Smooth muscle cell (in vitro differentiated cells): ENCODE results near the gene ARID1B. TPM values are rescaled to one million over a fixed set of nuclear protein-coding genes. Genes with fewer than 3 reads are reported as not detected.

ENCODE experiments used
- DNase-seq: peaks from one replicate; lab custom pipeline; 2025; ENCODE audit not compliant: unreplicated experiment; lab: John Stamatoyannopoulos, UW
- H2AFZ ChIP-seq: fragments of 200-600 bp; sonication (generic); 2 replicates; pipeline ENCODE4 v1.6.0; 2016; ENCODE audit warnings: antibody characterized with exemption, low read depth, mild to moderate bottlenecking
- H3F3A ChIP-seq: fragments of 200-600 bp; sonication (generic); 2 replicates; pipeline ENCODE4 v1.6.0; 2017; ENCODE audit warnings: antibody characterized with exemption, low read depth
- H3K27ac ChIP-seq: fragments of 200-600 bp; sonication (generic); 2 replicates; pipeline ENCODE4 v1.5.1; 2016; ENCODE audit warnings: low read depth, mild to moderate bottlenecking
- H3K27me3 ChIP-seq: fragments of 200-600 bp; sonication (generic); 2 replicates; pipeline ENCODE4 v1.6.1; 2016; ENCODE audit warnings: low read depth, mild to moderate bottlenecking
- H3K36me3 ChIP-seq: fragments of 200-600 bp; sonication (generic); 2 replicates; pipeline ENCODE4 v1.5.1; 2016; ENCODE audit warnings: low read depth
- H3K4me1 ChIP-seq: fragments of 200-600 bp; sonication (generic); 2 replicates; pipeline ENCODE4 v1.5.1; 2016; ENCODE audit warnings: low read depth
- H3K4me2 ChIP-seq: fragments of 200-600 bp; sonication (generic); 2 replicates; pipeline ENCODE4 v1.6.0; 2016; ENCODE audit warnings: mild to moderate bottlenecking
- H3K4me3 ChIP-seq: fragments of 200-600 bp; sonication (generic); 2 replicates; pipeline ENCODE4 v1.5.1; 2016; ENCODE audit warnings: mild to moderate bottlenecking
- H3K79me2 ChIP-seq: fragments of 200-600 bp; sonication (generic); 2 replicates; pipeline ENCODE4 v1.6.0; 2016; ENCODE audit warnings: low read depth, mild to moderate bottlenecking
- H3K9ac ChIP-seq: fragments of 200-600 bp; sonication (generic); 2 replicates; pipeline ENCODE4 v1.6.0; 2016; ENCODE audit warnings: low read depth
- H3K9me3 ChIP-seq: fragments of 200-600 bp; sonication (generic); replicated peaks from 2 replicates; pipeline ENCODE4 v1.5.1; 2016; ENCODE audit warnings: low read depth
- H4K20me1 ChIP-seq: fragments of 200-600 bp; sonication (generic); 2 replicates; pipeline ENCODE4 v1.6.0; 2016; ENCODE audit warnings: low read depth
- CTCF ChIP-seq: fragments of 200-600 bp; sonication (generic); IDR thresholded peaks from 2 replicates; pipeline ENCODE4 v1.5.1; 2017; ENCODE audit warnings: borderline replicate concordance, mild to moderate bottlenecking, antibody characterized with exemption; ENCODE audit not compliant: insufficient read depth, poor library complexity, severe bottlenecking
- WGBS: methylation state at CpG from one replicate; pipeline ENCODE4 v1.1.7; 2016; ENCODE audit warnings: low lambda C conversion rate; 5-methylcytosine and 5-hydroxymethylcytosine counted together
- polyA plus RNA-seq: library from polyadenylated mRNA; unstranded; fragments of >200 nt; fragmentation: Nextera tagmentation; extraction: Ambion mirVana; gene quantifications from 2 replicates; pipeline ENCODE4 v1.2.1, GENCODE V29; 2016
- total RNA-seq: library from RNA; depleted of rRNA; stranded (reverse); fragments of >200 nt; gene quantifications from 2 replicates; pipeline ENCODE4 v1.2.3, GENCODE V29; 2014

Gene ARID1B
- total and polyA plus RNA-seq, 2 experiments from 2014 or later: 30.1 to 65.4 TPM

DNA sequence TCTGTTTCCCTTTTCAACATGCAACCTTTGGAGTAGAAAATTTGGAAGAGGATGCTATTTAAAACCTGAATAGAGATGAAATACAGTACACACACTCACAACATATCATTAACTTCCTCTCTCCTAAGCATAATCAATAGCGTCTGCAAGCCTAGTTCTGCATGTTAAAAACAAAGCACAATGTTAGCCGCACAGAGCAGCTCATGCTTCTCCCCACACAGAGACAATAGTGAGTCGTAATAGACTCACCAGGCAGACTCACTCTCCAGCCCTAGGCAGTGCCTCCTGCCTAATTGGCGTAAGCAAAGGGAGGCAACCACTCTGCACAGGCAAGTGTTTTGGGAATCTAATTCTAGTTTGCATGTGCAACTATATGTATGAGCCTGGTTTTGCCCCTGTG lies 45.8 kb upstream of the ARID1B start:
- Histone ChIP-seq H3K27ac (no peak overlapping the region), H3K4me1 (peaks cover 3% of the 10 kb centered on the region), H3K79me2 (no peaks in the 10 kb centered on the region), H3K36me3 (no peaks in the 10 kb centered on the region), H4K20me1 (no peaks in the 10 kb centered on the region), H3K9me3 (no peaks in the 10 kb centered on the region), H2AFZ (no peak overlapping the region), H3F3A (no peaks in the 10 kb centered on the region), H3K9ac (no peak overlapping the region), H3K27me3 (no peaks in the 10 kb centered on the region), H3K4me2 (no peak overlapping the region), H3K4me3 (no peak overlapping the region)
- DNase-seq: no peak
- TF ChIP-seq CTCF: no peak
- WGBS: 64% methylated on average over 4 of the region's 4 CpGs

DNA sequence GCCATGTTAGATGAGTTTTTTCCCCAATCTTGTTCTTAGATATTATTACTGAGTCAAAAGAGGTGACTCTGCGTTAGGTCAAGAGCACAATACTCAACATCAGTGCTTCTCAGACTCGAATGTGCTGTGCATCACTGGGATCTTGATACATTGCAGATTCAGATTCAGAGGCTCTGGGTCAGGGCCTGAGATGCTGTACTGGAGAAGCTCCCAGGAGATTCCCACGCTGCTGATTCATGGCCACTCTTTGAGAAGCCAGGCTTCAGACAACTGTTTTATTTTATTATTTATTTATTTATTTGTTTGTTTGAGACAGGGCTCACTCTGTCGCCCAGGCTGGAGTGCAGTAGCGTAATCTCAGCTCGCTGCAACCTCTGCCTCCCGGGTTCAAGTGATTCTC lies 41.4 kb upstream of the ARID1B start:
- H3K4me3 ChIP-seq: no peak overlapping the region
- no peaks in the 10 kb centered on the region for H3K79me2 ChIP-seq
- H3K36me3 ChIP-seq: no peaks in the 10 kb centered on the region
- WGBS: 94% methylated on average over 7 of the region's 7 CpGs
- H3K9ac ChIP-seq: no peak overlapping the region
- no peak overlapping the region for H2AFZ ChIP-seq
- H3K4me2 ChIP-seq: no peak overlapping the region
- H3K27me3 ChIP-seq: no peaks in the 10 kb centered on the region
- peaks cover 7% of the 10 kb centered on the region for H3K9me3 ChIP-seq
- peaks cover 3% of the 10 kb centered on the region for H3K4me1 ChIP-seq
- DNase-seq: no peak
- TF ChIP-seq CTCF: no peak
- no peak overlapping the region for H3K27ac ChIP-seq
- no peaks in the 10 kb centered on the region for H3F3A ChIP-seq
- H4K20me1 ChIP-seq: no peaks in the 10 kb centered on the region

- Histone ChIP-seq H3K9me3 (peaks cover 12% of the 10 kb centered on the region), H3K27me3 (no peaks in the 10 kb centered on the region), H3K79me2 (no peaks in the 10 kb centered on the region), H3K4me1 (no peaks in the 10 kb centered on the region), H3K4me3 (no peak overlapping the region), H3F3A (no peaks in the 10 kb centered on the region), H2AFZ (no peak overlapping the region), H3K4me2 (no peak overlapping the region), H4K20me1 (no peaks in the 10 kb centered on the region), H3K9ac (no peak overlapping the region), H3K27ac (no peak overlapping the region), H3K36me3 (no peaks in the 10 kb centered on the region)
- 54% methylated on average over 1 of the region's 1 CpG for WGBS
- TF ChIP-seq CTCF: no peak
- no peak for DNase-seq
Observed at GRCh38 chr6:156740604-156741003, 36.6 kb upstream of the ARID1B start.

DNA sequence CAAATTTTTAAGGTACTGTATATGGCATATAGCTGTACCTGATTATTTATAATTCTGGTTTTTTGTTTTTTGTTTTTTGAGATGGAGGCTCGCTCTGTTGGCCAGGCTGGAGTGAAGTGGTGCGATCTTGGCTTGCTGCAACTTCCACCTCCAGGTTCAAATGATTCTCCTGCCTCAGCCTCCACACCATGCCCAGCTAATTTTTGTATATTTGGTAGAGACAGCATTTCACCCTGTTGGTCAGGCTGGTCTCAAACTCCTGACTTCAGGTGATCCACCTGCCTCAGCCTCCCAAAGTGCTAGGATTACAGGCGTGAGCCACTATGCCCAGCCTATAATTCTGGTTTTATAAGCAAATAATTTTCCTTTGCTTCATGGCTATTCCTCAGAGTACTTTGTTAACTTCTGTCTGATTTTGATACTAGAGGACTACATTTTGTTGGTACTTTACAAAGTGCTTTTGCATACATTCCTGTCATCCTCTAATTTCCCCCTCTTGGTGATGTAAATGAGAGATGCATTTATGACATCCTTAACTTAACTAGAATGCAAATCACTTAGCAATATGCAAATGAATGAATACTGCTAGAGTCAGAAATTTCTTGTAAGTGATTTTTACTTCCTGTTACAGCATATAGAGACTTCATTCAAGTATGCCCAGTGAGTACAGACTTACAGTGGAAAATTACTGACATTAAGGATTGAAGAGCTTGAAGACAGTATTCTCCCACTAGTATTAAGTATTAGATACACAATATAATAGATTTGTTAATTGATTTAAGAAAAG lies 35.7 kb upstream of the ARID1B start:
- H3K4me1 ChIP-seq: no peaks in the 10 kb centered on the region
- peaks cover 12% of the 10 kb centered on the region for H3K9me3 ChIP-seq
- DNase-seq: no peak
- TF ChIP-seq CTCF: no peak
- 95% methylated on average over 3 of the region's 3 CpGs for WGBS
- no peak overlapping the region for H3K4me3 ChIP-seq
- no peaks in the 10 kb centered on the region for H3K27me3 ChIP-seq
- no peak overlapping the region for H2AFZ ChIP-seq
- H3K27ac ChIP-seq: no peak overlapping the region
- no peaks in the 10 kb centered on the region for H3F3A ChIP-seq
- no peaks in the 10 kb centered on the region for H4K20me1 ChIP-seq
- H3K79me2 ChIP-seq: no peaks in the 10 kb centered on the region
- no peak overlapping the region for H3K9ac ChIP-seq
- H3K4me2 ChIP-seq: no peak overlapping the region
- H3K36me3 ChIP-seq: no peaks in the 10 kb centered on the region
